Keratinocyte (primary cell): Measurements from ENCODE around the gene IGF2BP2.

ENCODE experiments used
- EZH2 ChIP-seq: IDR thresholded peaks from one replicate; pipeline ENCODE4 v1.6.1; 2012; ENCODE audit warnings: inconsistent platforms, mild to moderate bottlenecking, low read length, moderate library complexity
- TF ChIP-seq, protein P1 (sequence below), 3 experiments: IDR thresholded peaks in 1 of 3; conservative IDR thresholded peaks in 1 of 3; optimal IDR thresholded peaks in 1 of 3; 2 replicates in 2 of 3; 3 replicates in 1 of 3; pipeline versions ENCODE3 to v1.5.1; 2011; ENCODE audit warnings: low read length in 3 of 3, mild to moderate bottlenecking in 3 of 3, moderate library complexity in 2 of 3, control low read depth in 1 of 3, inconsistent platforms in 1 of 3; ENCODE audit not compliant: insufficient read depth in 2 of 3; ENCODE audit errors: extremely low read depth in 1 of 3

DNA sequence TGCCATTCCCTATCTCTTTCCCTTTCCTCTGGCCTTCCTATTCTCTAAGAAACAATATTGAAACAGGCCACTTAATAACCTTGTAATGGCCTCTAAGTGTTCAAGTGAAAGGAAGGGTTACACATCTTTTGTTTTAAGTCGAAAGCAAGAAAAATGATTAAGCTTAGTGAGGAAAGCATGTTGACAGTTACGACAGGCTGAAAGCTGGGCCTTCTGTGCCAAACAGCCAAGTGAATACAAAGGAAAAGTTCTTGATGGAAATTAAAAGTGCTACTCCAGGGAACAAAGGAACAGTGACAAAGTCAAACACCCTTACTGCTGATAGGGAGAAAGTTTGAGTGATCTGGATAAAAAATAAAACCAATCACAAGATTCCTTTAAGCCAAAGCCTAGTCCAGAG lies 184.5 kb downstream of the IGF2BP2 start:
- TF ChIP-seq, protein P1, sequence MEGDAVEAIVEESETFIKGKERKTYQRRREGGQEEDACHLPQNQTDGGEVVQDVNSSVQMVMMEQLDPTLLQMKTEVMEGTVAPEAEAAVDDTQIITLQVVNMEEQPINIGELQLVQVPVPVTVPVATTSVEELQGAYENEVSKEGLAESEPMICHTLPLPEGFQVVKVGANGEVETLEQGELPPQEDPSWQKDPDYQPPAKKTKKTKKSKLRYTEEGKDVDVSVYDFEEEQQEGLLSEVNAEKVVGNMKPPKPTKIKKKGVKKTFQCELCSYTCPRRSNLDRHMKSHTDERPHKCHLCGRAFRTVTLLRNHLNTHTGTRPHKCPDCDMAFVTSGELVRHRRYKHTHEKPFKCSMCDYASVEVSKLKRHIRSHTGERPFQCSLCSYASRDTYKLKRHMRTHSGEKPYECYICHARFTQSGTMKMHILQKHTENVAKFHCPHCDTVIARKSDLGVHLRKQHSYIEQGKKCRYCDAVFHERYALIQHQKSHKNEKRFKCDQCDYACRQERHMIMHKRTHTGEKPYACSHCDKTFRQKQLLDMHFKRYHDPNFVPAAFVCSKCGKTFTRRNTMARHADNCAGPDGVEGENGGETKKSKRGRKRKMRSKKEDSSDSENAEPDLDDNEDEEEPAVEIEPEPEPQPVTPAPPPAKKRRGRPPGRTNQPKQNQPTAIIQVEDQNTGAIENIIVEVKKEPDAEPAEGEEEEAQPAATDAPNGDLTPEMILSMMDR (optimal IDR thresholded peaks at IDR 0.05 in 1 of 3, IDR thresholded peaks at IDR 0.05 in 1 of 3, conservative IDR thresholded peaks at IDR 0.05 in 1 of 3; ENCODE audit: extremely low read depth in 1 of 3, insufficient read depth in 2 of 3, low read length in 3 of 3) = no peak
- TF ChIP-seq EZH2 = no peak
